SK-N-SH (cell line): ENCODE data around the gene HSPG2. TPM values are rescaled to one million over a fixed set of nuclear protein-coding genes. Genes with fewer than 3 reads are reported as not detected.
A peak's percentile ranks its signal among the peaks of the same experiment; 100 is the strongest.

Source experiments
- CTCF ChIA-PET: fragments of 300-600, 350-600 bp; formaldehyde crosslinking; extraction: SDS; loops from one replicate; lab custom pipeline; 2021; lab: Yijun Ruan, JAX
- POLR2A ChIA-PET: fragments of 350-600 bp; sonication (Branson Sonifier 250); formaldehyde crosslinking; extraction: SDS; loops from one replicate; lab custom pipeline; 2020; ENCODE audit warnings: antibody characterized with exemption, inconsistent platforms; lab: Yijun Ruan, JAX
- DNase-seq: peaks from one replicate; pipeline ENCODE4 v3.0.0; 2012
- H2AFZ ChIP-seq: fragments of 200-600 bp; sonication (generic); 2 replicates; pipeline ENCODE4 v1.8.1; 2016; ENCODE audit warnings: antibody characterized with exemption, mild to moderate bottlenecking, low read depth
- H3F3A ChIP-seq: fragments of 200-600 bp; sonication (generic); replicated peaks from 2 replicates; pipeline ENCODE3; 2016; ENCODE audit warnings: antibody characterized with exemption, mild to moderate bottlenecking; ENCODE audit not compliant: insufficient read depth
- H3K27ac ChIP-seq, 2 experiments: fragments of 200-500 bp in 1 of 2; fragments of 200-600 bp in 1 of 2; sonication (Bioruptor generic) in 1 of 2; sonication (generic), shearing (Covaris generic) in 1 of 2; 2 replicates each; pipeline versions ENCODE4 v1.5.1 to v1.6.1; 2014 to 2016; ENCODE audit warnings: low read depth in 2 of 2, inconsistent platforms in 1 of 2, low read length in 1 of 2, mild to moderate bottlenecking in 1 of 2, mixed read lengths in 1 of 2
- H3K27me3 ChIP-seq: fragments of 200-600 bp; sonication (generic), shearing (Covaris generic); 2 replicates; pipeline ENCODE4 v1.6.1; 2016; ENCODE audit warnings: mixed run types; ENCODE audit not compliant: insufficient read depth
- H3K36me3 ChIP-seq, 2 experiments: fragments of 200-500 bp in 1 of 2; fragments of 200-600 bp in 1 of 2; sonication (Bioruptor generic) in 1 of 2; sonication (generic) in 1 of 2; replicated peaks in 1 of 2; 2 replicates each; pipeline versions ENCODE3 to v1.5.1; 2014 to 2016; ENCODE audit warnings: low read length in 1 of 2, mild to moderate bottlenecking in 1 of 2; ENCODE audit not compliant: insufficient read depth in 2 of 2, control insufficient read depth in 1 of 2
- H3K4me1 ChIP-seq, 2 experiments: fragments of 200-500 bp in 1 of 2; fragments of 200-600 bp in 1 of 2; sonication (Bioruptor generic) in 1 of 2; sonication (generic), shearing (Covaris generic) in 1 of 2; 2 replicates each; pipeline versions ENCODE4 v1.5.1 to v1.6.1; 2014 to 2016; ENCODE audit warnings: low read depth in 1 of 2, low read length in 1 of 2, mixed run types in 1 of 2; ENCODE audit not compliant: insufficient read depth in 2 of 2, control insufficient read depth in 1 of 2
- H3K4me2 ChIP-seq: fragments of 200-600 bp; sonication (generic), shearing (Covaris generic); 2 replicates; pipeline ENCODE4 v1.6.1; 2017; ENCODE audit warnings: mixed run types
- H3K4me3 ChIP-seq, 2 experiments: fragments of 200-500 bp in 1 of 2; fragments of 200-600 bp in 1 of 2; sonication (Bioruptor generic) in 1 of 2; sonication (generic), shearing (Covaris generic) in 1 of 2; 2 replicates each; pipeline versions ENCODE4 v1.5.1 to v1.8.1; 2014 to 2016; ENCODE audit warnings: low read depth in 2 of 2, inconsistent platforms in 1 of 2, low read length in 1 of 2, mild to moderate bottlenecking in 1 of 2, mixed read lengths in 1 of 2, moderate library complexity in 1 of 2
- H3K79me2 ChIP-seq: fragments of 200-600 bp; sonication (generic); 2 replicates; pipeline ENCODE4 v1.8.1; 2017; ENCODE audit warnings: mild to moderate bottlenecking; ENCODE audit not compliant: insufficient read depth
- H3K9ac ChIP-seq: fragments of 200-600 bp; sonication (generic); 2 replicates; pipeline ENCODE4 v1.6.1; 2017; ENCODE audit warnings: mixed run types
- H3K9me2 ChIP-seq: fragments of 200-600 bp; sonication (generic); 2 replicates; pipeline ENCODE4 v1.6.1; 2017; ENCODE audit warnings: mixed run types
- H3K9me3 ChIP-seq: fragments of 200-600 bp; sonication (generic); 2 replicates; pipeline ENCODE4 v1.6.1; 2017; ENCODE audit warnings: mixed run types, mild to moderate bottlenecking, moderate library complexity
- H4K20me1 ChIP-seq: fragments of 200-600 bp; sonication (generic); 2 replicates; pipeline ENCODE4 v1.6.1; 2017; ENCODE audit warnings: mild to moderate bottlenecking, mixed run types; ENCODE audit not compliant: insufficient read depth
- CHD2 ChIP-seq: fragments of 150-350 bp; IDR thresholded peaks from 2 replicates; pipeline ENCODE4 v1.6.1; 2018; ENCODE audit warnings: low read length; ENCODE audit not compliant: partially characterized antibody
- EZH2phosphoT487 ChIP-seq: fragments of 200-600 bp; sonication (generic); IDR thresholded peaks from 2 replicates; pipeline ENCODE4 v1.6.1; 2017; ENCODE audit warnings: low read depth, mixed run types, mild to moderate bottlenecking, antibody characterized with exemption, moderate library complexity, borderline replicate concordance
- FOSL2 ChIP-seq: IDR thresholded peaks from 2 replicates; pipeline ENCODE4 v1.4.0; 2012; ENCODE audit warnings: low read depth, mild to moderate bottlenecking, moderate library complexity, borderline replicate concordance
- FOXM1 ChIP-seq: IDR thresholded peaks from 2 replicates; pipeline ENCODE4 v1.4.0; 2012; ENCODE audit warnings: low read depth, mild to moderate bottlenecking
- GABPA ChIP-seq: IDR thresholded peaks from 2 replicates; pipeline ENCODE4 v1.4.0; 2012; ENCODE audit warnings: low read depth, mild to moderate bottlenecking
- JUND ChIP-seq: IDR thresholded peaks from 2 replicates; pipeline ENCODE4 v1.4.0; 2012
- NRF1 ChIP-seq: IDR thresholded peaks from 2 replicates; pipeline ENCODE4 v1.6.1; 2012; ENCODE audit warnings: low read depth, mild to moderate bottlenecking, low read length
- POLR2AphosphoS5 ChIP-seq: IDR thresholded peaks from 2 replicates; pipeline ENCODE4 v1.6.1; 2012; ENCODE audit warnings: low read depth, low read length
- RAD21 ChIP-seq: IDR thresholded peaks from 2 replicates; pipeline ENCODE4 v1.6.1; 2012; ENCODE audit warnings: mild to moderate bottlenecking, low read length
- RCOR1 ChIP-seq: fragments of 150-350 bp; IDR thresholded peaks from 2 replicates; pipeline ENCODE4 v1.6.1; 2017; ENCODE audit warnings: antibody characterized with exemption, low read length
- RXRA ChIP-seq: IDR thresholded peaks from 2 replicates; pipeline ENCODE4 v1.4.0; 2012; ENCODE audit warnings: low read depth, mild to moderate bottlenecking, borderline replicate concordance
- SIN3A ChIP-seq: IDR thresholded peaks from 2 replicates; pipeline ENCODE4 v1.6.1; 2012; ENCODE audit warnings: low read depth, mild to moderate bottlenecking, low read length, moderate library complexity, borderline replicate concordance
- TEAD4 ChIP-seq: IDR thresholded peaks from 2 replicates; pipeline ENCODE4 v1.4.0; 2012; ENCODE audit warnings: mild to moderate bottlenecking, borderline replicate concordance; ENCODE audit not compliant: insufficient read depth
- YY1 ChIP-seq: IDR thresholded peaks from 2 replicates; pipeline ENCODE4 v1.4.0; 2012; ENCODE audit warnings: low read depth, mild to moderate bottlenecking
- WGBS: methylation state at CpG from one replicate; pipeline ENCODE4 v1.1.6; 2017; ENCODE audit warnings: low lambda C conversion rate; 5-methylcytosine and 5-hydroxymethylcytosine counted together
- polyA plus RNA-seq, 3 experiments: library from polyadenylated mRNA; depleted of rRNA; stranded (reverse); fragments of >200 nt; gene quantifications; 2 replicates each; pipeline ENCODE4 v1.2.3, GENCODE V29; 2012
- TF ChIP-seq, protein P1 (sequence below): fragments of 200-600 bp; sonication (generic); IDR thresholded peaks from 2 replicates; pipeline ENCODE4 v1.6.1; 2017; ENCODE audit warnings: antibody characterized with exemption, mild to moderate bottlenecking, moderate library complexity
- TF ChIP-seq, protein P2 (sequence below): IDR thresholded peaks from 2 replicates; pipeline ENCODE4 v1.4.0; 2012; ENCODE audit warnings: low read depth, borderline replicate concordance
- TF ChIP-seq, protein P3 (sequence below): IDR thresholded peaks from 2 replicates; pipeline ENCODE4 v1.4.0; 2012; ENCODE audit warnings: low read depth, borderline replicate concordance
- TF ChIP-seq, protein P4 (sequence below): IDR thresholded peaks from 2 replicates; pipeline ENCODE4; 2012
- TF ChIP-seq, protein P5 (sequence below): fragments of 150-350 bp; IDR thresholded peaks from 2 replicates; pipeline ENCODE4 v1.6.1; 2016; ENCODE audit warnings: mild to moderate bottlenecking, low read depth, low read length
- TF ChIP-seq, protein P6 (sequence below): IDR thresholded peaks from 2 replicates; pipeline ENCODE4 v1.4.0; 2012; ENCODE audit warnings: low read depth

The HSPG2 gene
- polyA plus RNA-seq, 1 of the 3 experiments (the other 2 are of a cell fraction), result 28.9 TPM

DNA sequence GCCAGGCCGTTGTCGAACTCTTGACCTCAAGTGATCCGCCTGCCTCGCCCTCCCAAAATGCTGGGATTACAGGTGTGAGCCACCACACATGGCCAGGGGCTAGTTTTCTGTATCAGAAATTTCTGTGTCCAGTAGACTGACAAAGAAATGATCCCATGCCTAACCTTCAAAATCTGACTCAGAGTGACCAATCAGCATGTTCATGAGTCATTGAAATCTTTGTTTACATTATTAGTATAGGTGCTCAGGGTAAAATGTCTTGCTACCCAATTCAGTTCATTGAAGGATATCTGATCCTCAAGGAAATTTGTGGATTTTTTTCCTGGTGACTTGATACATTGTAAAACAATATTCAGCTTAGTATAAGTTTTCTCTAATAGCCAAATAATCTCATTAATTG, 136.0 kb downstream of the HSPG2 start (continued):
- TF ChIP-seq, protein P1, sequence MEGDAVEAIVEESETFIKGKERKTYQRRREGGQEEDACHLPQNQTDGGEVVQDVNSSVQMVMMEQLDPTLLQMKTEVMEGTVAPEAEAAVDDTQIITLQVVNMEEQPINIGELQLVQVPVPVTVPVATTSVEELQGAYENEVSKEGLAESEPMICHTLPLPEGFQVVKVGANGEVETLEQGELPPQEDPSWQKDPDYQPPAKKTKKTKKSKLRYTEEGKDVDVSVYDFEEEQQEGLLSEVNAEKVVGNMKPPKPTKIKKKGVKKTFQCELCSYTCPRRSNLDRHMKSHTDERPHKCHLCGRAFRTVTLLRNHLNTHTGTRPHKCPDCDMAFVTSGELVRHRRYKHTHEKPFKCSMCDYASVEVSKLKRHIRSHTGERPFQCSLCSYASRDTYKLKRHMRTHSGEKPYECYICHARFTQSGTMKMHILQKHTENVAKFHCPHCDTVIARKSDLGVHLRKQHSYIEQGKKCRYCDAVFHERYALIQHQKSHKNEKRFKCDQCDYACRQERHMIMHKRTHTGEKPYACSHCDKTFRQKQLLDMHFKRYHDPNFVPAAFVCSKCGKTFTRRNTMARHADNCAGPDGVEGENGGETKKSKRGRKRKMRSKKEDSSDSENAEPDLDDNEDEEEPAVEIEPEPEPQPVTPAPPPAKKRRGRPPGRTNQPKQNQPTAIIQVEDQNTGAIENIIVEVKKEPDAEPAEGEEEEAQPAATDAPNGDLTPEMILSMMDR, result no peak
- TF ChIP-seq JUND, result 0 out of 2 replicates have a peak, but pooled peaks have one; percentile 17
- TF ChIP-seq YY1, result no peak
- TF ChIP-seq NRF1, result no peak
- TF ChIP-seq, protein P2, sequence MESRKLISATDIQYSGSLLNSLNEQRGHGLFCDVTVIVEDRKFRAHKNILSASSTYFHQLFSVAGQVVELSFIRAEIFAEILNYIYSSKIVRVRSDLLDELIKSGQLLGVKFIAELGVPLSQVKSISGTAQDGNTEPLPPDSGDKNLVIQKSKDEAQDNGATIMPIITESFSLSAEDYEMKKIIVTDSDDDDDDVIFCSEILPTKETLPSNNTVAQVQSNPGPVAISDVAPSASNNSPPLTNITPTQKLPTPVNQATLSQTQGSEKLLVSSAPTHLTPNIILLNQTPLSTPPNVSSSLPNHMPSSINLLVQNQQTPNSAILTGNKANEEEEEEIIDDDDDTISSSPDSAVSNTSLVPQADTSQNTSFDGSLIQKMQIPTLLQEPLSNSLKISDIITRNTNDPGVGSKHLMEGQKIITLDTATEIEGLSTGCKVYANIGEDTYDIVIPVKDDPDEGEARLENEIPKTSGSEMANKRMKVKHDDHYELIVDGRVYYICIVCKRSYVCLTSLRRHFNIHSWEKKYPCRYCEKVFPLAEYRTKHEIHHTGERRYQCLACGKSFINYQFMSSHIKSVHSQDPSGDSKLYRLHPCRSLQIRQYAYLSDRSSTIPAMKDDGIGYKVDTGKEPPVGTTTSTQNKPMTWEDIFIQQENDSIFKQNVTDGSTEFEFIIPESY, result no peak

DNA sequence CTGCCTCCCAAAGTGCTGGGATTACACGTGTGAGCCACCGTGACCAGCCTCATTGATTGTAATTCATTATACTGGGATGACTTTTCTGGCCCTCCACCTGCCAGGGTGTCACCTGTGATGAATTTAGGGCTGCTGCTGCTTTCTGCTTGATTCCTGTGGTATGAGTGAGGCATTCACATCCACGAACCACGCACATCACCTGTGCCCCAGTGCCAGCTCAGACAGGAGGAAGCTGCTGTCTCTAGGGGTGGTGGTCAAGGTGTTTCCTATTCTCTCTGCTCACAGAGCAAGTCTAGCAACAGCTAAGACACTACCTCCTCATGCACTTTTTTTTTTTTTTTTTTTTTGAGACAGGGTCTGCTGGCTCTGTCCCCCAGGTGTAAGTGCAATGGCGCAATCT, 137.4 kb downstream of the HSPG2 start:
- Histone ChIP-seq H3K4me3 (no peak overlapping the region), H3K27ac (no peak overlapping the region), H3K4me2 (no peak overlapping the region), H3F3A (peaks cover 2% of the 10 kb centered on the region), H4K20me1 (no peaks in the 10 kb centered on the region), H3K27me3 (no peaks in the 10 kb centered on the region), H3K4me1 (no peaks in the 10 kb centered on the region), H3K9me2 (no peaks in the 10 kb centered on the region), H3K9me3 (no peaks in the 10 kb centered on the region), H3K36me3 (no peaks in the 10 kb centered on the region), H3K79me2 (no peaks in the 10 kb centered on the region), H3K9ac (no peak overlapping the region), H2AFZ (no peak overlapping the region)
- CTCF ChIA-PET, result no interaction called here
- POLR2A ChIA-PET, result no interaction called here
- DNase-seq, result no peak
- WGBS, result 91% methylated on average over 4 of the region's 5 CpGs
- TF ChIP-seq, protein P3, sequence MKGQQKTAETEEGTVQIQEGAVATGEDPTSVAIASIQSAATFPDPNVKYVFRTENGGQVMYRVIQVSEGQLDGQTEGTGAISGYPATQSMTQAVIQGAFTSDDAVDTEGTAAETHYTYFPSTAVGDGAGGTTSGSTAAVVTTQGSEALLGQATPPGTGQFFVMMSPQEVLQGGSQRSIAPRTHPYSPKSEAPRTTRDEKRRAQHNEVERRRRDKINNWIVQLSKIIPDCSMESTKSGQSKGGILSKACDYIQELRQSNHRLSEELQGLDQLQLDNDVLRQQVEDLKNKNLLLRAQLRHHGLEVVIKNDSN, result no peak
- TF ChIP-seq RXRA, result no peak
- no peak for TF ChIP-seq SIN3A
- TF ChIP-seq JUND, result no peak
- TF ChIP-seq, protein P4, sequence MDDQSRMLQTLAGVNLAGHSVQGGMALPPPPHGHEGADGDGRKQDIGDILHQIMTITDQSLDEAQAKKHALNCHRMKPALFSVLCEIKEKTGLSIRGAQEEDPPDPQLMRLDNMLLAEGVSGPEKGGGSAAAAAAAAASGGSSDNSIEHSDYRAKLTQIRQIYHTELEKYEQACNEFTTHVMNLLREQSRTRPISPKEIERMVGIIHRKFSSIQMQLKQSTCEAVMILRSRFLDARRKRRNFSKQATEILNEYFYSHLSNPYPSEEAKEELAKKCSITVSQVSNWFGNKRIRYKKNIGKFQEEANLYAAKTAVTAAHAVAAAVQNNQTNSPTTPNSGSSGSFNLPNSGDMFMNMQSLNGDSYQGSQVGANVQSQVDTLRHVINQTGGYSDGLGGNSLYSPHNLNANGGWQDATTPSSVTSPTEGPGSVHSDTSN, result no peak
- no peak for TF ChIP-seq GABPA
- TF ChIP-seq, protein P5, sequence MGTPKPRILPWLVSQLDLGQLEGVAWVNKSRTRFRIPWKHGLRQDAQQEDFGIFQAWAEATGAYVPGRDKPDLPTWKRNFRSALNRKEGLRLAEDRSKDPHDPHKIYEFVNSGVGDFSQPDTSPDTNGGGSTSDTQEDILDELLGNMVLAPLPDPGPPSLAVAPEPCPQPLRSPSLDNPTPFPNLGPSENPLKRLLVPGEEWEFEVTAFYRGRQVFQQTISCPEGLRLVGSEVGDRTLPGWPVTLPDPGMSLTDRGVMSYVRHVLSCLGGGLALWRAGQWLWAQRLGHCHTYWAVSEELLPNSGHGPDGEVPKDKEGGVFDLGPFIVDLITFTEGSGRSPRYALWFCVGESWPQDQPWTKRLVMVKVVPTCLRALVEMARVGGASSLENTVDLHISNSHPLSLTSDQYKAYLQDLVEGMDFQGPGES, result no peak
- no peak for TF ChIP-seq YY1
- TF ChIP-seq FOSL2, result no peak
- TF ChIP-seq EZH2phosphoT487, result no peak
- TF ChIP-seq RCOR1, result no peak
- TF ChIP-seq, protein P1, result no peak
- no peak for TF ChIP-seq CHD2
- no peak for TF ChIP-seq POLR2AphosphoS5
- no peak for TF ChIP-seq FOXM1
- TF ChIP-seq, protein P6, sequence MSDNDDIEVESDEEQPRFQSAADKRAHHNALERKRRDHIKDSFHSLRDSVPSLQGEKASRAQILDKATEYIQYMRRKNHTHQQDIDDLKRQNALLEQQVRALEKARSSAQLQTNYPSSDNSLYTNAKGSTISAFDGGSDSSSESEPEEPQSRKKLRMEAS, result no peak
- no peak for TF ChIP-seq TEAD4
- TF ChIP-seq RAD21, result no peak
